Ovary (tissue), 3 donors: Measurements from ENCODE around the gene CFAP299.

Experiments
- EP300 ChIP-seq: sonication (generic); formaldehyde crosslinking; IDR thresholded peaks from one replicate; pipeline ENCODE4 v1.6.1; 2017; ENCODE audit warnings: antibody characterized with exemption
- POLR2A ChIP-seq: fragments of 450-650 bp; IDR thresholded peaks from one replicate; pipeline ENCODE4 v1.6.1; 2017; ENCODE audit warnings: antibody characterized with exemption, mild to moderate bottlenecking, moderate library complexity
- TF ChIP-seq, protein P1 (sequence below), 3 donors: fragments of 450-650 bp in 2 of 3; fragments of 200-600 bp in 1 of 3; IDR thresholded peaks; one replicate each; pipeline versions ENCODE4 v1.5.1 to v1.8.0; 2016 to 2022; ENCODE audit warnings: antibody characterized with exemption in 3 of 3, mild to moderate bottlenecking in 1 of 3
- donor health status: DM: no; HTN: no; CAD: no.

DNA sequence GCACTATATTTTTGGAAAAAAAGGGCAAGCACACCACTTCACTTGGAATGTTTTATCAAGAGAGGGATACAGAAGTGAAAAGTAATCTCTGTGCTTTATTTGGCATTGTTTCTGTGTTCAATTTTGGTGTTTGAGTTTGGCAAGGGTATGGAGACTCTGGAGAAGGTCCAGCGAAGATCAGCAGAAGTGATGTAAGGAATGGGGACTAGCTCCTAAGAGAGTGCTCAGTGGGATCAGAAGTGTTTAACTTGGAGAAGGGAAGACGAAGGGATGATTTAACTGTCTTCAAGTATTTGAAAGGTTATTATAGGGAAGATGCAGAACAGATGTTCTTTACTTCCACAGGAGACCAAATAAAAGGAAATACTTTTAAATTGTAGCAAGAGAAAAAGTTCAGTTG is 74.3 kb downstream of the CFAP299 start:
- TF ChIP-seq, protein P1, sequence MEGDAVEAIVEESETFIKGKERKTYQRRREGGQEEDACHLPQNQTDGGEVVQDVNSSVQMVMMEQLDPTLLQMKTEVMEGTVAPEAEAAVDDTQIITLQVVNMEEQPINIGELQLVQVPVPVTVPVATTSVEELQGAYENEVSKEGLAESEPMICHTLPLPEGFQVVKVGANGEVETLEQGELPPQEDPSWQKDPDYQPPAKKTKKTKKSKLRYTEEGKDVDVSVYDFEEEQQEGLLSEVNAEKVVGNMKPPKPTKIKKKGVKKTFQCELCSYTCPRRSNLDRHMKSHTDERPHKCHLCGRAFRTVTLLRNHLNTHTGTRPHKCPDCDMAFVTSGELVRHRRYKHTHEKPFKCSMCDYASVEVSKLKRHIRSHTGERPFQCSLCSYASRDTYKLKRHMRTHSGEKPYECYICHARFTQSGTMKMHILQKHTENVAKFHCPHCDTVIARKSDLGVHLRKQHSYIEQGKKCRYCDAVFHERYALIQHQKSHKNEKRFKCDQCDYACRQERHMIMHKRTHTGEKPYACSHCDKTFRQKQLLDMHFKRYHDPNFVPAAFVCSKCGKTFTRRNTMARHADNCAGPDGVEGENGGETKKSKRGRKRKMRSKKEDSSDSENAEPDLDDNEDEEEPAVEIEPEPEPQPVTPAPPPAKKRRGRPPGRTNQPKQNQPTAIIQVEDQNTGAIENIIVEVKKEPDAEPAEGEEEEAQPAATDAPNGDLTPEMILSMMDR (IDR thresholded peaks at IDR 0.05) = no peak
- TF ChIP-seq EP300 (no peak), POLR2A (no peak)
